Upper lobe of left lung (tissue), 4 donors: ENCODE data around the gene DEFB124.

Experiments
- POLR2A ChIP-seq, 4 donors: fragments of 450-650 bp; IDR thresholded peaks; one replicate each; pipeline ENCODE4 v1.5.1; 2016 to 2017; ENCODE audit warnings: antibody characterized with exemption in 4 of 4, mild to moderate bottlenecking in 2 of 4
- TF ChIP-seq, protein P1 (sequence below), 6 experiments: fragments of 450-650 bp in 4 of 6; fragments of 200-600 bp in 2 of 6; sonication (generic) in 2 of 6; IDR thresholded peaks; one replicate each; pipeline ENCODE4 v1.5.1; 2016 to 2019; ENCODE audit warnings: antibody characterized with exemption in 6 of 6

DNA sequence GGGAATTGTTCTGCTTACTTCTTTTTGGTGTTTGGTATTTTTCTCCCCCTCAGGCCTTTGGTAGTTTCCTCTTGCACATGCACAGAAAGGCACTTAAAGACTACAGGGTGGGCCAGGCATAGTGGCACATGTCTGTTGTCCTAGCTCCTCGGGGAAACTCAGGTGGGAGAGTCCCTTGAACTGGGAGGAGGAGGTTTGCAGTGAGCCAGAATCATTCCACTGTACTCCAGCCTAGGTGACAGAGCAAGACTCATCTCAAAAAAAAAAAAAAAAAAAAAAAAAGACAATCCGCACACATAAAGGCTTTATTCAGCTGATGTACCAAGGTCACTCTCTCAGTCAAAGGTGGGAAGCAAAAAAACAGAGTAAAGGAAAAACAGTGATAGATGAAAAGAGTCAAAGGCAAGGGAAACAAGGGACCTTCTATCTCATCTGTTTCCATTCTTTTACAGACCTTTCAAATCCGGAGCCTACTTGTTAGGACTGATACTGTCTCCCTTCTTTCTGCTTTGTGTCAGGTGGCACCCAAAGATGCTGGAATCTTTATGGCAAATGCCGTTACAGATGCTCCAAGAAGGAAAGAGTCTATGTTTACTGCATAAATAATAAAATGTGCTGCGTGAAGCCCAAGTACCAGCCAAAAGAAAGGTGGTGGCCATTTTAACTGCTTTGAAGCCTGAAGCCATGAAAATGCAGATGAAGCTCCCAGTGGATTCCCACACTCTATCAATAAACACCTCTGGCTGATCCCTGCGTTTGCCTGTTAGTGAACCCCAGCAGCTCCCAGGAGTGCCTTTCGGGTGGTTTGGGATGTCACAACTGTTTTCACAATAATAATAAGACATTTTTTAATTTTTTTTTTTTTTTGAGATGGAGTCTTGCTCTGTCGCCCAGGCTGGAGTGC, 25.2 kb downstream of the DEFB124 start:
- TF ChIP-seq, protein P1, sequence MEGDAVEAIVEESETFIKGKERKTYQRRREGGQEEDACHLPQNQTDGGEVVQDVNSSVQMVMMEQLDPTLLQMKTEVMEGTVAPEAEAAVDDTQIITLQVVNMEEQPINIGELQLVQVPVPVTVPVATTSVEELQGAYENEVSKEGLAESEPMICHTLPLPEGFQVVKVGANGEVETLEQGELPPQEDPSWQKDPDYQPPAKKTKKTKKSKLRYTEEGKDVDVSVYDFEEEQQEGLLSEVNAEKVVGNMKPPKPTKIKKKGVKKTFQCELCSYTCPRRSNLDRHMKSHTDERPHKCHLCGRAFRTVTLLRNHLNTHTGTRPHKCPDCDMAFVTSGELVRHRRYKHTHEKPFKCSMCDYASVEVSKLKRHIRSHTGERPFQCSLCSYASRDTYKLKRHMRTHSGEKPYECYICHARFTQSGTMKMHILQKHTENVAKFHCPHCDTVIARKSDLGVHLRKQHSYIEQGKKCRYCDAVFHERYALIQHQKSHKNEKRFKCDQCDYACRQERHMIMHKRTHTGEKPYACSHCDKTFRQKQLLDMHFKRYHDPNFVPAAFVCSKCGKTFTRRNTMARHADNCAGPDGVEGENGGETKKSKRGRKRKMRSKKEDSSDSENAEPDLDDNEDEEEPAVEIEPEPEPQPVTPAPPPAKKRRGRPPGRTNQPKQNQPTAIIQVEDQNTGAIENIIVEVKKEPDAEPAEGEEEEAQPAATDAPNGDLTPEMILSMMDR (IDR thresholded peaks at IDR 0.05) = no peak
- TF ChIP-seq POLR2A (IDR thresholded peaks at IDR 0.05) = no peak
